ENCODE results near the gene TJP2.
"Not testable (repeated sequence)": the region's sequence is repeated elsewhere in the genome, so short reads cannot be mapped to it uniquely, and the experiment has no call there.

TJP2 gene

DNA sequence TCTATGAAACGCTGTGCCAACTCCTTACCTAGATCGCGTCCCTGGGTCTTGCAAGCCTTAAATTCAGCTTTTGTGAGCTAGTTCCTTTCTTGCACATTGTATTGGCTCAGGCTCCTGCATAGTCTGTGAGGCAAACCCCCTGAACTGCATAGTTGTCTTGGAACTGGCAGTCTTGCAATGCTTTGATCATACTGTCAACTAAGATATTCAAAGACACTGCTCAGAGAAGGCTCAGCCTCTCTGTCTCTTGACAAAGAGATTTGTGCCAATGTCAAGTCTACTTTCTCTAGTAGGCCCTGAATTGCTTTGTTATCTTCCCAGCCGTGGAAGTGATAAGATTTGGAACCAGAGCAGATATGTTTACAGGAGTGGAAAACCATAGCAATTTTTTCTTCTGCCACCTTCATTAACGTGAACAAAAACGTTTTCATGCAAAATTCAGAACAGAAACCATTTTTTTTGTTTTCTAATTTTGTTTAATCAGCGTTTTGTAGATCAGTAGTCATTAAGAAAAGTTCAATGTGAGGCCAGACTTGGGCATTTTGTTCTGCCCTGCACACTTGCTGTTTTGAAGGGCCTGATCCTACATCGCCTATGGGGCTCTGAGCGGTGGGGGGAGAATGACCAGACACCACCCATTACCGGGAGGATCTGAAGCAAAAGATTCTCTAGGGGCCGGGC lies 123.4 kb downstream of the TJP2 start:
- no peak for DNase-seq

DNA sequence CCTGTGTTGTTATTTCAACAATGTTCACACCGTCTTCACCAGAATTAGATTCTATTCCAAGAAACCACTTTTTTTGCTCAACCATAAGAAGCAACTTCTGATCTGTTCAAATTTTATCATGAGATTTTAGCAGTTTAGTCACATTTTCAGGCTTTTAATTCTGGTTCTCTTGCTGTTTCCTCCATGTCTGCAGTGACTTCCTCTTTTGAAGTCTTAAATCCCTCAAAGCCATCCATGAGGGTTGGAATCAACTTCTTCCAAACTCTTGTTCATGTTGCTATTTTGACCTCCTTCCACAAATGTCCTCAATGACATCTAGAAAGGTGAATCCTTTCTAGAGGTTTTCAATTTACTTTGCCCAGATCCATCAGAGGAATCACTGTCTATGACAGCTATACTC lies 125.2 kb downstream of the TJP2 start:
- DNase-seq = no peak

DNA sequence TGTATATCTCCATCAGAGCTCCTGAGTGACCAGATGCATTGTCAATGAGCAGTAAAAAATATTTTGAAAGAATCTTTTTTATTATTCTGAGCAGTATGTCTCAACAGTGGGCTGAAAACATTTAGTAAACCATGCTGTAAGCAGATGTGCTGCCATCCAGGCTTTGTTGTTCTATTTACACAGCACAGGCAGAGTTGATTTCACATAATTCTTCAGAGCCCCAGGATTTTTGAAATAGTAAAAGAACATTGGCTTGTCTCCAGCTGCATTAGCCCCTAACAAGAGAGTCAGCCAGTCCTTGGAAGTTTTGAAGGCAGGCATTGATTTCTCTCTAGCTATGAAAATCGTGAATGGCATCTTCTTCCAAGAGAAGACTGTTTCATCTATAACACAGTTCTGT lies 125.7 kb downstream of the TJP2 start:
- no peak for DNase-seq

DNA sequence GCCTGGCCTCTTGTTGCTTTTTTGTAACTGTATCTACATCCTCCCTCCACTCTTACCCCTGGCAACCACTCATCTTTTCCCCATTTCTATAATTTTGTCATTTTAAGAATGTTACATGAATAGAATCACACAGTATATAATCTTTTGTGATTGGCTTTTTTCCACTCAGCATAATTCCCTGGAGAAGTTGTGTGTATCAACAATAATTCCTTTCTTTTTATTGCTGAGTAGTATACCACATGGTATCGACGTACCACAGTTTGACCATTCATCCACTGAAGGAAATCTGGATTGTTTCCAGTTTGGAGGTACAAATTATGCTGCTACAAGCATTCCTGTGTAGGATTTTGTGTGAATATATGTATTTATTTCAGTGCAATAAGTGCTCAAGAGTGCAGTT lies 129.3 kb downstream of the TJP2 start:
- no peak for DNase-seq

DNA sequence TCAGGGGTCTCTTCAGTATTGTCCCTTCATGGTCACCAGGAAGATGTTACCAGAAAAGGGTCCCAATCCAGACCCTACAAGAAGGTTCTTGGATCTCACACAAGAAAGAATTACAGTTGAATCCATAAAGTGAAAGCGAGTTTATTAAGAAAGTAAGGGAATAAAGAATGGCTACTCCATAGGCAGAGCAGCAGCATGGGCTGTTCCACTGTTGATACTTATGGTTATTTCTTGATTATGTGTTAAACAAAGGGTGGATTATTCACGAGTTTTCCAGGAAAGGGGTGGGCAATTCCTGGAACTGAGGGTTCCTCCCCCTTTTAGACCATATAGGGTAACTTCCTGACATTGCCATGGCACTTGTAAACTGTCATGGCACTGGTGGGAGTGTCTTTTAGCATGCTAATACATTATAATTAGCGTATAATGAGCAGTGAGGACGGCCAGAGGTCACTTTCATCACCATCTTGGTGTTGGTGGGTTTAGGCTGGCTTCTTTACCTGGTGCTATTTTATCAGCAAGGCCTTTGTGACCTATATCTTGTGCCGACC lies 132.9 kb downstream of the TJP2 start:
- DNase-seq = not testable (repeated sequence)

DNA sequence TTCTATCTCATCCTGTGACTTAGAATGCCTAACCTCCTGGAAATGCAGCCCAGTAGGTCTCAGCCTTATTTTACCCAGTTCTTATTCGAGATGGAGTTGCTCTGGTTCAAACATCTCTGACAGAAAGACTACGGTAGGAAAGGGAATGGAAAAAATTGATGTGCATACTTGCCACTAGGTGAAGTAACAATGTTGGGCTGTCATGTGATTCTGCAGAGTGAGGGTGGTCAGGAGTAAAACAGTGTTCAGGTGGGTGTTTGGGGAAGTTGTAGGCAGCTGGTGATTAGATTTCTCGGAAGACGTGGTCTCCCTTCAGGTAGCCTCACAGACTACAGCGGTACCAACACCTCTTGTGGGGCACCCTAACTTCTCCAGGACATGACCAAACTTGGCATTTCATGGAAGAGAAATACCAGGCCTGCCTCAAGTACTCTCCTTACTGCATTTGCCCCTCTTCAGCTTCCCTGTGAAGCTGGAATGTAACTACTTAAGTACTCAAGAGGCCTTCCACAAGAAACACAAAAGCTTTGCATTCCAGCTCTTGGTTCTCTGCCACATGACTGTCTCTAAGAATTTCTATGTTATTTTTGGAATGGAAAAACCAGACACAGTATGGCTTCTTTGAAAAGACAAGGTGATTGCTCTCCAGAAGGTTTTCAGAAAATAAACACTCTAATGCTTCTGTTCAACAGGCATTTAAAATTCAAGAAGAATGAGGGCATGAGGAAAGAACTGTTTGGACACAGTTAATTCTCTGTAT lies 133.5 kb downstream of the TJP2 start:
- DNase-seq = no peak

DNA sequence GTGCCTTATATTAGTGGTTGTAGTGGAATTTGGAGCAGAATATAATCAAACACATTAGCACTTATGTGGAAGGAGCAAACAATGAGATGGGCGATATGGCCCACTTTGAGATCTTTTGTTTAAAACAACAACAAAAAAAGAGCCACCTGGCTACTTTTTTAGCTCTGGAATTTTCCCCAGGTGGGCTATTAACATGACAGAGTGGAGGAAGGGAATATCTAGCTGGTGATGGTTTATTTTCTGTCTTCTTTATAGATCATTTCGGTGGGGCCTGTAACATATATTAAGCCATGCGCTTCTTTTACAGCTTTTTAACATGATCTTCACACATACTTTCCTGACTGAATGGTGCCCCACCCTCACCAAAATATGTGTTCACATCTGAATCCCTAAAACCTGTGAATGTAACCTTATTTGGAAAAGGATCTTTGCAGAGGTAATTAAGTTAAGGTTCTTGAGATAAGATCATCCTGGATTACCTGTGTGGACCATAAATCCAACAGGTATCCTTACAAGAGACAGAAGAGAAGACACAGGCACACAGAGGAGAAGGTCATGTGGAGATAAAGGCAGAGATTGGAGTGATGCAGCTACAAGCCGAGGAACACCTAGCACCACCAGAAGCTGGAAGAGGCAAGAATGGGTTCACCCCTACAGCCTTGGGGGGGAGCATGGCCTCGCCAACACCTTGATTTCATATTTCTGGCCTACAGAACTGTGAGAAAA lies 134.3 kb downstream of the TJP2 start:
- DNase-seq = no peak

DNA sequence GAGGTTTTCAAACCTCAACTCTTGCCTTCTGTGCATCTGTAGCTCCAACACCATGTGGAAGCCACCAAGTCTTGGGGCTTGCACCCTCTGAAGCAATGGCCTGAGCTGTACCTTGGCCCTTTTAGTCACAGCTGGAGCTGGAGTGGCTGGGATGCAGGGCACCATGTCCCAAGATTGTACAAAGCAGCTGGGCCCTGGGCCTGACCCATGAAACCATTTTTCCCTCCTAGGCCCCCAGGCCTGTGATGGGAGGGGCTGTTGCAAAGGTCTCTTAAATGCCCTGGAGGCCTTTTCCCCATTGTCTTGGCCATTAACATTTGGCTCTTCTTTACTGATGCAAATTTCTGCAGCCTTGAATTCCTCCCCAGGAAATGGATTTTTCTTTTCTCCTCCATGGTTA lies 139.1 kb downstream of the TJP2 start:
- no peak for DNase-seq

DNA sequence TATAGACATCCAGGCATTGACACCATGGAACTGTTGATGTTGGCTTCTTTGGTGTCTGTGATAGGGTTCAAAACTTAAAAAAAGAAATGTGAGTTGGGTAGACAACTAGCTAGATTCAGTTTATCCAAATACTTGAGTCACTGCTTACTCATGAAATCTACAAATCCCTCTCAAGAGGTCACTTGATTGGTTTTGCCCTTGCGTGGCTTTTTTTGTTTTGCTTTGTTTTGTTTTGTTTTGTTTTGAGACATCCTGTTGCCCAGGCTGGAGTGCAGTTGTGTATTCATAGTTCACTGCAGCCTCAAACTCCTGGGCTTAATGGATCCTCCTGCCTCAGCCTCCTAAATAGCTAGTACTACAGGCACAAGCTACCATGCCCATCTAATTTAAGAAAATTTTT lies 140.5 kb downstream of the TJP2 start:
- DNase-seq = no peak

DNA sequence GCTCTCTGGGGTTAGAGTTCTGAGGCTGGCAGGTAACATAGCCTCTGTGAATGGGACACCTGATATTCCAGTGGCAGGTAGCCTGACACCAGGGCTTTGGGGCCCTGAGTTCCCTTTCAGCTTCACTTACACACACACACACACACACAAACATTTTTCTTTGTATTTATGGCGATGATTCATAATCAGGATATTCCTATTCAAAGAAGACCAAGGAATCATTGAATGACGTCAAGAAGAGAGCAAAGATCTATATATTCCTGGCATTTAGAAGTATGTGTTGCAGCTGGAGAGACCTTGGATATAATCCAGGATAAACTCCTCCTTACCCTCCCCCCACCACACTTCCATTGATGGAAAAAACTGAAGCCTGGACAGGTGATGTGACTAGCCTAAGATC lies 143.0 kb downstream of the TJP2 start:
- DNase-seq = no peak

DNA sequence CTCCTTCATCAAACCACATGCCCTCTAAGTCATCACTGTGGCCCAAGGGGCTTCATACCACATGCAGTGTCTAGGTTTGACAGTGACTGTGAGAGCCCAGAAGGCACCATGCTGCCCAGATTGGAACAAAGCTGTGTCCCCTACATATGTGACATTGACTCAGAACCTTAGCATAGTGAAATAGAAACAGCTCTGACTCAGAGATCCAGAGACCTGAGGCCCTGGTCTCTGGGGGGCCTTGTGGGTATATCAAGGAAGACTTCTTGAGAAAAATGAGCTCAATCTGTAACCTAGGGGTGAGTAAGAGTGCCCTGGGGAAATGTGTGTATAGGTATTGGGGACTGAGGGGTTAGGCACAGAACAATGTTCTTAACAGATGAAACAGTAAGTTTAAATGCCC lies 143.8 kb downstream of the TJP2 start:
- DNase-seq = no peak

DNA sequence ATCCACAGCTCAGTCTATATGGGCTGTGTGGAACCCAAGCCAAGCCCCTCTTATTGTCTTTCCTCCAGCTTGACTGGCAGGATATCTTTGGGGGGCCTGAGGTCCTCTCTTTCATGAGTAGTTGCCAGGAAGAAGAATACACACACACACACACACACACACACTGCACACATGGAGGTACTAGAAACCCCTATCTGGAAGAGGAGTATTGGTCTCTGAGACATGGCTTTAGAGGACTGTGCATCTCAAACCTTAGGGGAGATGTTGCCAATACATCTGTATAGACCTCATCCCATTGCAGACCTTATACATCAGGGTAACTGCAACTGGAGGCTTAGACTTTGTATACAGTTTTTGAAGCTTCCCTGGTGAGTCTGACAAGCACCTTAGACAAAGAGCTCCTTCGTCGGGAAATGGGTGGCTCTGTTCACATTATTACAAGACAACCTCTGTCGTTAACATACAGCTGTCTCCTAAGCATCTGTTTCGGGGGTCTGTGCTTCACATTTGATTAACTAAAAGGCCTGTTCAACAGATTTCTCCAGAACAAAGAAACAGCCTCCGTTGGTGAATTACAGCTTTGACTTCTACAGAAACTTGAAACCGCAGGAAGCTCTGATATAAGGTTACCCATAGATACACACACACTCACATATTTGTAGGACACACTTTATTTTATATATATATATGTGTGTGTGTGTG lies 145.4 kb downstream of the TJP2 start:
- no peak for DNase-seq

DNA sequence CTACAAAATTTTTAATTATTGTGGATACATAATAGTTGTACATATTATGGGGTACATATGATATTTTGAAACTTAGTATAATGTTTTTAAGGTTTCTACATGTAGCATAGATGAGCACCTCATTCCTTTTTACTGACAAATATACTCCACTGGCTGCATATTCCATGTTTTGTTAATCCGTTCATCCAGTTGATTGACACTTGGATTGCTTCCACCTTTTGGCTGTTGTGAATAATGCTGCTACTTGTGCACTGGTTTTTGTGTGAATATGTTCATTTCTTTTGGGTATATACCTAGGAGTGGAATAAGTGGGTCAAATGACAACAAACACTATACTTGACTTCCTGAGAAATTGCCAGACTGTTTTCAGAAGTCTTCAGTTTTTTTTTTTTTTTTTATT lies 148.2 kb downstream of the TJP2 start:
- no peak for DNase-seq

DNA sequence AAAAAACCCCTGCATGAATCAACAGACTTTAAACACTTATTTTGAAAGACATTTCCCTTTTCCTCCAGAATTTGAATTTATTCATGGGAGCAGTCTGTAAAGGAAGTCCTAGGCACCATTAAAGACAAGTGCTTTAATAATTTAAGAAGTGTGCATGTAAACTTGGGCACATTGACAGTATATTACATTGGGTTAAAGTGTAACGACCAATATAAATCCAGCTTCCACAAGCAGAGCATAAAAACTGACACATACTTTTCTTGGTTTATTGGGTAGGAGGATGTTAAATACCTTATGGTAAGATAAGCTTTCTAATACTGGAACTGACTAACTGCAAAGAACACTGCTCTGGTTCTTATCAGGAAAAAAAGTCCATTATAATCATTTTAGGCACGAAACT lies 149.8 kb downstream of the TJP2 start:
- DNase-seq = no peak
